T-helper 17 cell (primary cell): ENCODE data around the gene ARID5A. TPM values are rescaled to one million over a fixed set of nuclear protein-coding genes. Genes with fewer than 3 reads are reported as not detected.

Source experiments
- ATAC-seq: fragments of 150-1000 bp; cut with Tn5 transposase; 2 replicates; pipeline ENCODE4 v1.10.0; 2021; ENCODE audit warnings: mild to moderate bottlenecking, moderate library complexity
- DNase-seq, 3 donors: peaks; one replicate each; pipeline versions ENCODE4 v3.0.0 to v3.0.0-alpha.2; 2020 to 2021
- H3K9me3 ChIP-seq: one replicate; pipeline ENCODE4 v1.7.0; 2013; ENCODE audit warnings: low read length, mild to moderate bottlenecking; ENCODE audit not compliant: control insufficient read depth, poor library complexity, severe bottlenecking
- H3K27ac Mint-ChIP-seq: one replicate; pipeline ENCODE4 v1.8.0; 2022; ENCODE audit warnings: mild to moderate bottlenecking, moderate library complexity, mixed read lengths
- H3K27me3 Mint-ChIP-seq: one replicate; pipeline ENCODE4 v1.8.0; 2022; ENCODE audit warnings: mixed read lengths
- H3K36me3 Mint-ChIP-seq: one replicate; pipeline ENCODE4 v1.8.0; 2022; ENCODE audit warnings: low read depth, mixed read lengths
- H3K4me1 Mint-ChIP-seq: one replicate; pipeline ENCODE4 v1.8.0; 2022; ENCODE audit warnings: mild to moderate bottlenecking, mixed read lengths
- H3K4me3 Mint-ChIP-seq: one replicate; pipeline ENCODE4 v1.8.0; 2022; ENCODE audit warnings: mild to moderate bottlenecking, moderate library complexity, mixed read lengths
- total RNA-seq, 4 donors: library from RNA in 2 of 4; stranded (reverse) in 2 of 4; gene quantifications; one replicate each; pipeline ENCODE4 v1.2.3 and lab custom pipeline; 2022 to 2026

ARID5A gene
- total RNA-seq, 2 donors from 2014 or later, result 126 to 139 TPM

DNA sequence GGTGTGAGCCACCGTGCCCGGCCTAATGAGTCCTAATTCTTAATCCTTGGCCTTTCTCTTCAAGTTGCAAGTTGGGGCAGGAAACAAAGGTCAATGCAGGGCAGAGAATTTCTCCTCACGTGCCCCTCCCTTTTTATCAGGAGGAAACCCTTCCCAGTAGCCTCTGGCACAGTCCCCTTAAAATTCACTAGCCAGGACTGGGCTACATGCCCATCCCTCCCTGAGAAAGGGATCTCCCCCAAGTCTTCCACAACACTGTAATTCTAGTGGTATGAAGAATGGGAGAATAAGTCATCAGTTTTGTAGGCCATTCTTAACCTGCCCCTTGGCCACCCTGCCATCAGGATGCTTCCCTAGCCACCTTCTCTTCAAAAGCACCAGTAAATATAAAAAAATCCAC lies 42.2 kb downstream of the ARID5A start:
- Mint-ChIP-seq H3K4me1 (peaks cover 4% of the 10 kb centered on the region), H3K4me3 (no peak overlapping the region), H3K27ac (no peak overlapping the region), H3K27me3 (peaks cover 5% of the 10 kb centered on the region), H3K36me3 (peaks cover 3% of the 10 kb centered on the region)
- DNase-seq, result no peak
- ATAC-seq, result no peak
- H3K9me3 ChIP-seq, result no peaks in the 10 kb centered on the region

DNA sequence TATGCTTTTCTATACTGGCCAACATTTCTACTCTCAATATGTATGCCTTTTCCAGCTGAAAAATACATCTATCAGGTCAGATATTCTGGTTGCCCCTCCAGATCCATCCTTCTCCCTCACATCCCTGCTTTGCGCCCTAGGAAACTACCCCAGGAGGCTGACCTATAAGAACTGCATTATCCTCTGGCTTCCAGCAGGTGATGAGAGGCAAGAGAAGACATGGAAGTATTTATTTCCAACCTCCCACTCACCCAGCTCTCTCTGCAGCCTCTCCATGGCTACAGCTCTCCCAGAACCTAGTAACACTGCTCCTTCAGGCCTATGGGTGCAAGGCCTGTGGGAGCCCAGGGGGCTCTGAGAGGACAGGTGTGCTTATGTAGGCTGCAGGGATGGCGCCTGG lies 42.9 kb downstream of the ARID5A start:
- Mint-ChIP-seq H3K27ac (no peak overlapping the region), H3K4me1 (peaks cover 4% of the 10 kb centered on the region), H3K27me3 (peaks cover 5% of the 10 kb centered on the region), H3K4me3 (no peak overlapping the region), H3K36me3 (peaks cover 3% of the 10 kb centered on the region)
- DNase-seq, result no peak
- no peak for ATAC-seq
- no peaks in the 10 kb centered on the region for H3K9me3 ChIP-seq

DNA sequence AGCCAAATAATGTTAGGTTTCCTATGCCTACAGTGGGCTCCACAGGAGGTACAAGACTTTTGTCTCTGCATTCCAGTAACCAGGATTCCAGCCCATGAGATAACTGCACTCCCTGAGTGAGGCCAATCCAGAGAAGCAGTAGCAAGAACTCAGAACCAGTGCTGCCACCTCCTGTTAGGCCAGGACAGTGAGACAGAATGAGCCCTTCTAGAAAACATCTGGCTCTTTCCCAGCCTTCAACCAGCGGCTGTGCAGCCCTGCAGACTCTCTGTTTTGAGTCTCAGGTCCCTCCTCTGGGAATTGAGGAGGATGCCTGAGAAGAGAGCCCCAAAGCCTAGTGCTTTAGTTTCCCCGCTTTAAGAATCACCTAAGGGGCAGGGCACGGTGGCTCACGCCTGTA lies 44.2 kb downstream of the ARID5A start:
- H3K9me3 ChIP-seq, result no peaks in the 10 kb centered on the region
- Mint-ChIP-seq H3K36me3 (peaks cover 3% of the 10 kb centered on the region), H3K27ac (no peak overlapping the region), H3K4me3 (no peak overlapping the region), H3K4me1 (peaks cover 4% of the 10 kb centered on the region), H3K27me3 (peaks cover 5% of the 10 kb centered on the region)
- DNase-seq (no peak), ATAC-seq (no peak)

DNA sequence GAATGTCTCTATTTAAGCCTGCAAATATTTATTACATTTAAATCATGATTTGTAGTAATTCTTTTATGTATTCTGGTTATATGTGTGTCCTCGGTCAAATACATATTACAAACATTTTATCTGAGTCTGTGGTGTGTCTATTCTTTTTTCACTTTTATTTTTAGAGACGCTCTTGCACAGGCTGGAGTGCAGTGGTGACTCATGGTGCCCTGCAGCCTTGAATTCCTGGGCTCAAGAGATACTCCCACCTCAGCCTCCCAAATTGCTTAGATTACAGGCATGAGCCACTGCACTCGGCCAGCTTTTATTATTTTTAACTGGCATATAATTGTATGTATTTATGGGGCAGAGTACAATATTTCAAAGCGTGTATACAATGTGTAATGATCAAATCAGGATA lies 47.5 kb downstream of the ARID5A start:
- Mint-ChIP-seq H3K27me3 (peaks cover 4% of the 10 kb centered on the region), H3K27ac (no peak overlapping the region), H3K36me3 (peaks cover 3% of the 10 kb centered on the region), H3K4me1 (peaks cover 5% of the 10 kb centered on the region), H3K4me3 (no peak overlapping the region)
- ATAC-seq (no peak), DNase-seq (no peak)
- no peaks in the 10 kb centered on the region for H3K9me3 ChIP-seq

DNA sequence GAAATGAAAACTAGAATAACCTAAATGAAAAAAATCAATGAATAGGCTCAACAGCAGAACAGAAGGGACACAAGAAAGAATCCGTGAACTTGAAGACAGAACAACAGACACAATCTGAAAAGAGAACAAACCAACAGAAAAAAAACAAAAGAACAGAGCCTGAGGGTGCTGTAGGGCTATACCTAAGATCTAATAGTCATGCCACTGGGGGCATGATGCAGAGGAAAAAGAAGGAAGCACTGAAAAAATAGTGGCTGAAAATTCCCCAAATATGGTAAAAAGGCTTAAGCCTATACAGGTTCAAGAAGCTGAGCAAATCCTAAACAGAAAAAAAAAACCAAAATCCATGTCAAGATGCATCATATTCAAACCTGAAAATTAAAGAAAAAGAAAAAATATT lies 51.3 kb downstream of the ARID5A start:
- no peak for ATAC-seq
- H3K4me1 Mint-ChIP-seq, result peaks cover 19% of the 10 kb centered on the region
- no peak overlapping the region for H3K4me3 Mint-ChIP-seq
- no peaks in the 10 kb centered on the region for H3K27me3 Mint-ChIP-seq
- no peak for DNase-seq
- H3K36me3 Mint-ChIP-seq, result peaks cover 5% of the 10 kb centered on the region
- H3K27ac Mint-ChIP-seq, result peak overlapping the region; percentile 32
- no peaks in the 10 kb centered on the region for H3K9me3 ChIP-seq

DNA sequence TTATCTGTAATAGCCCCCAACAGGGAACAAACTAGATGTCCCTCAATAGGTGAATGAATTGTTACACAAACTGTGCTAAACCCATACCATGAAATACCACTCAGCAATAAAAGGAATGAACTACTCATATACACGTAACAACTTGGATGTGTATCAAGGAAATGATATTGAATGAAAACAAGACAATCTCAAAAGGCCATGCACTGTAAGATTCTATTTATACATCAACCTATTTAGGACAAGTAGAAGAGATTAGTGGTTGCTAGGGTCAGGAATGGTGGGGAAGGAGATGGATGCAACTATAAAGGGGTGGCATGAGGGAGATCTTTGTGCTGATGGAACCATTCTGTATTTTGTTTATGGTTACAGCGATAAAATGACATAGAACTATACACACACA lies 54.5 kb downstream of the ARID5A start:
- ATAC-seq (no peak), DNase-seq (no peak)
- H3K9me3 ChIP-seq, result no peaks in the 10 kb centered on the region
- no peaks in the 10 kb centered on the region for H3K27me3 Mint-ChIP-seq
- peaks cover 48% of the 10 kb centered on the region for H3K4me1 Mint-ChIP-seq
- H3K4me3 Mint-ChIP-seq, result no peak overlapping the region
- H3K36me3 Mint-ChIP-seq, result peaks cover 5% of the 10 kb centered on the region
- no peak overlapping the region for H3K27ac Mint-ChIP-seq

DNA sequence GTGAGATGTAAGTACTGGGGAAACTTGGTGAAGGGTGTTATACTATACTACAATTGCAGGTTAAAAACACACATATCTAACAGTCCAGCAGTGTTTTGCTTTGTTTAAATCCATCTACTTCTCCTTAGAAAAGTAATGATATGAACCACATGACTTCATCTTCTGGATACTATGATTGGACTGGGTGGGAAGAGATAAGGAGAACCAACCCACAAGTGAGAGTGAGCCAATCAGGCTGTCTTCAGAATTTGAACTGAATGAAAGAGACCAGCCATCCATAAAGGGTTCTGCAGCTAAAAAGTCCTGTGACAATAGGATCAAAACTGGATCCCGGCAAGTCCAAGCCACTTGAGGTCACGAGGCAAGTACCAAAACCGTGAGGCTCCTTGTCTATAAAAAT lies 54.9 kb downstream of the ARID5A start:
- H3K36me3 Mint-ChIP-seq, result peaks cover 5% of the 10 kb centered on the region
- no peaks in the 10 kb centered on the region for H3K27me3 Mint-ChIP-seq
- peaks cover 48% of the 10 kb centered on the region for H3K4me1 Mint-ChIP-seq
- no peak for ATAC-seq
- no peak overlapping the region for H3K4me3 Mint-ChIP-seq
- H3K9me3 ChIP-seq, result no peaks in the 10 kb centered on the region
- DNase-seq, result no peak
- H3K27ac Mint-ChIP-seq, result no peak overlapping the region

DNA sequence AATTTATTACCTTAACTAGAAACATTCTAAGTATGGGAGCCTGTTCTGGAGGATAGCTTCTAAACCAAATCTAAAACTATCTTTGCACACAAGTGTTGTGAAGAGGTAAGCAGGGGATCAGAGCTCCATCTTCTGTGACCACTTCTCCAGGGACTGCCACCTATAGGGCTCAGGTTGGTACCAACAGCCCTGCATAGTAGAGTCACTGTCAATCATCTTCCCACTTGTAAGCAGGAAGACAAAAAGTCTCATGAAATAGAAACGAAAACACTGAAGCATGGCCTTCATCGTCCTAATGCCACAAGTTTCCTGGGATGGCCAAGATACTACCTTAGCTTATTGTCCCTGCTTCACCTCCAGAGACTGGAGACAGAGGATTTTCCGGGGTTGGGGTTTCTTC lies 57.7 kb downstream of the ARID5A start:
- peaks cover 42% of the 10 kb centered on the region for H3K4me1 Mint-ChIP-seq
- H3K9me3 ChIP-seq, result no peaks in the 10 kb centered on the region
- peaks cover 2% of the 10 kb centered on the region for H3K36me3 Mint-ChIP-seq
- H3K4me3 Mint-ChIP-seq, result peak overlapping the region; percentile 59
- no peaks in the 10 kb centered on the region for H3K27me3 Mint-ChIP-seq
- H3K27ac Mint-ChIP-seq, result peak overlapping the region; percentile 93
- ATAC-seq, result peak; percentile 48
- no peak for DNase-seq

DNA sequence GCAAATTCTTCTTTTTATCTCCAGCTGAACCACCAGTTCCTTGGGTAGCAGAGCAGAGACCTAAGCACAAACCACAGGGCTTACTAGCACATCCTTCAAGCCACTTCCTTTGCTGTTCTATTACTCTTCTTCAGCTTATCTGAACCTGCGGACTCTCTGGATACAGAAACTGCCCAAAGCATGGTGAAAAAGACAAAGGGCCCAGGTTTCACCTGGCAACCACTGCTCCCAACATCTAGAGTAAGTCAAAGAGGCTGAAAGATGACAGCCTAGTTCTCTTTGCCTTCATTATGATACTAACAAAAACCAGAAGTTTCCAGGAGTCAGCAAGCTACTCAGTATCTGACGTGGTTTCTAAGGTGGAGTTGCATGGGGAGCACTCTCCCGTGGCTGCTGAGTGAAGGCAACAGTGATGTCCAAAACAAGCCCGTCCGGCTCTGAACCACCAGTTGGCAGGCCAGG lies 58.2 kb downstream of the ARID5A start:
- no peaks in the 10 kb centered on the region for H3K9me3 ChIP-seq
- peak overlapping the region; percentile 59 for H3K4me3 Mint-ChIP-seq
- H3K36me3 Mint-ChIP-seq, result no peaks in the 10 kb centered on the region
- H3K27me3 Mint-ChIP-seq, result no peaks in the 10 kb centered on the region
- no peak for DNase-seq
- peak; percentile 89 for ATAC-seq
- peaks cover 39% of the 10 kb centered on the region for H3K4me1 Mint-ChIP-seq
- peak overlapping the region; percentile 93 for H3K27ac Mint-ChIP-seq

DNA sequence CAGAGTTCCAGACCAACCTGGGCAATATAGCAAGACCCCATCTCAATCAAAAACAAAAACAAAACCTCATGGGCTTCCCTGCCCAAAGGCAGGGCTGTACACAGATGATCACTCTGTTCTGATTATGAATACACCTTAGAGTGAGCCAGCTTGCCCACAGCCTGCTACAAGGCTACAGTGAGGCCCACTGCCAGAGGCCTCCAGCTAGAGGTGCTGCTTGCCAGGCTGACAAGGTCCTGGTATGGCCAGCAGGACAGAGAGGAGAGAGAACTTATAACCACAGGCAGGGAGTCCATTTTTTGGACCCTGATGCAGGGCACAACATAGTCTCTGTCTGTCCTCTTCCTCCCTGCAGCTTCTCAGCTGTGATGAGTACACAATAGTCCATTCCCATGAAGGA lies 60.0 kb downstream of the ARID5A start:
- DNase-seq (no peak), ATAC-seq (no peak)
- Mint-ChIP-seq H3K27ac (peak overlapping the region; percentile 24), H3K36me3 (peaks cover 2% of the 10 kb centered on the region), H3K4me1 (peaks cover 36% of the 10 kb centered on the region), H3K4me3 (no peak overlapping the region), H3K27me3 (no peaks in the 10 kb centered on the region)
- H3K9me3 ChIP-seq, result no peaks in the 10 kb centered on the region

DNA sequence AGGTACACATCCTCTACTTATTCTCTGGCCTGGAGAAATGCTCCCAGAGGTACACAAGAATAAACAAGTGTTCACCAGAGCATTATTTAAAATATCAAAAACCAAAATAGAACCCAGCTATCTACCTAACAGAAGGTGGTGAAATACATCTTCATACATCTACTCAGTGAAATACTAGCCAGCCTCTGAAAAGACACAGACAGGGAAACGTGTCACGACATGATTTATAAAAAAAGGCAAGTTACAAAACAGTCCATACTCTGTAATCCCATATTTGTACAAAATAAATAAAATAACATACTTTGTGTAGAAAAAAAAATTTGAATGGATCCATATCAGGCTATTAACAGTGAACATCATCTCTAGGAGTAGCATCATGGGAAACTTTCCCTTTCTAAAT lies 63.4 kb downstream of the ARID5A start:
- no peak for DNase-seq
- Mint-ChIP-seq H3K36me3 (peaks cover 4% of the 10 kb centered on the region), H3K27me3 (no peaks in the 10 kb centered on the region), H3K4me1 (peaks cover 16% of the 10 kb centered on the region), H3K4me3 (no peak overlapping the region), H3K27ac (no peak overlapping the region)
- no peak for ATAC-seq
- H3K9me3 ChIP-seq, result no peaks in the 10 kb centered on the region

DNA sequence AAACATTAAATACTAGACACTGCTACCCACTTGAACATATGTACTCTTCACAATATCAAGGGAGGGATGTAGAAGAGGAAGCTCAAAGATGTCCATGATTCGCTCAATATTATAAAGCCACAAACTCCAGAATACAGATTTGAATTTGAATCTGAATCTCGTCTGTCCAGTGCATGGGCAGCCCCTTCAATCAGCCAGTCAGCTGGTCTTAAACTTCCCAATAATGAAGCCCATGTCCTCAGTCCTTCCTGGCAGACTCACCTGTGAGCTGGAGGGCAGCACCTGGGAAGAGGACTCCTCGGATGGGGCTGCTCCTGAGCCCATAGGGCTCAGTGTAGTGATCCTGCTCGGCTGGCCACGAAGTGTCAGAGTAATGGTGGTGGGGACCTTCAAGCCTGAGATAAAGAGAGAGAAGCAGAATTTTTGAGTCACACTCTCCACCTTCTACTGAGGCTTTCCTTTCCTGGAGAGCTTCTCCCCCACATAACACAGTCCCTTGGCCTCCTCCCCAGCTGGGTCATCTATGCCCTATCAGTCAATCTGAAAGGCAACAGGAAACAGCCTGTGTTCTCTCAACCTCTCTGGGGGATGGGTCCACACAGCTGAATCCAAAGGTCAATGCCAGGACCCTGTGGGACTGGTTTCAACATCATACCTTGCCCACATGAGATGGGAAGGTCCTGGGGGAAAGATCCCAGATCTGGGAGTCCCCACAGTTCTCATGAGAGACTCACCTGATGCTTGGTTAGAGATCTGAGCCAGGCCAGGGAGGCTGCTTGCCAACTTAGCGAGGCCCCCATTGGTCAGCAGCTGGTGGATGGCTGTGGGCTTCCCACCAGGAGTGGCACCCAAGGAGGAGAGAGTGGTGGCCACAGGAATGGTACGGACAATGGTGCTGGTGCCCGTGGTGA lies 65.1 kb downstream of the ARID5A start:
- Mint-ChIP-seq H3K27me3 (no peaks in the 10 kb centered on the region), H3K36me3 (peaks cover 8% of the 10 kb centered on the region), H3K4me3 (no peak overlapping the region), H3K27ac (peak overlapping the region; percentile 68), H3K4me1 (peaks cover 12% of the 10 kb centered on the region)
- ATAC-seq (no peak), DNase-seq (no peak)
- no peaks in the 10 kb centered on the region for H3K9me3 ChIP-seq
